BJ (cell line): ENCODE data around the gene CLMN. TPM values are rescaled to one million over a fixed set of nuclear protein-coding genes. Genes with fewer than 3 reads are reported as not detected.

Experiments used
- CTCF ChIA-PET: fragments of 350-600 bp; formaldehyde crosslinking; extraction: SDS; loops from one replicate; lab custom pipeline; 2021; ENCODE audit warnings: antibody characterized with exemption, inconsistent platforms; lab: Yijun Ruan, JAX
- POLR2A ChIA-PET: fragments of 300-600 bp; sonication (Branson Sonifier 250); formaldehyde crosslinking; extraction: SDS; loops from one replicate; lab custom pipeline; 2021; ENCODE audit warnings: antibody characterized with exemption; lab: Charles Lee
- DNase-seq: peaks from one replicate; pipeline ENCODE4 v3.0.0-alpha.2; 2011; ENCODE audit warnings: low read depth
- H3K27me3 ChIP-seq: 2 replicates; pipeline ENCODE4 v1.6.0; 2011; ENCODE audit warnings: low read length; ENCODE audit not compliant: control insufficient read depth, insufficient read depth
- H3K36me3 ChIP-seq: 2 replicates; pipeline ENCODE4 v1.5.1; 2011; ENCODE audit warnings: low read length; ENCODE audit not compliant: control insufficient read depth, insufficient read depth
- H3K4me3 ChIP-seq: 2 replicates; pipeline ENCODE4 v1.5.1; 2011; ENCODE audit warnings: low read depth, mild to moderate bottlenecking, control low read depth, low read length
- polyA plus RNA-seq: library from polyadenylated mRNA; depleted of rRNA; stranded (reverse); fragments of >200 nt; gene quantifications from 2 replicates; pipeline ENCODE4 v1.2.3, GENCODE V29; 2011
- TF ChIP-seq, protein P1 (sequence below): IDR thresholded peaks from 2 replicates; pipeline ENCODE4 v1.5.1; 2011; ENCODE audit warnings: low read depth, mild to moderate bottlenecking, control low read depth, inconsistent platforms, low read length, moderate library complexity; ENCODE audit not compliant: insufficient read depth

The CLMN gene
- polyA plus RNA-seq, 1 experiment: 0.13 TPM

DNA sequence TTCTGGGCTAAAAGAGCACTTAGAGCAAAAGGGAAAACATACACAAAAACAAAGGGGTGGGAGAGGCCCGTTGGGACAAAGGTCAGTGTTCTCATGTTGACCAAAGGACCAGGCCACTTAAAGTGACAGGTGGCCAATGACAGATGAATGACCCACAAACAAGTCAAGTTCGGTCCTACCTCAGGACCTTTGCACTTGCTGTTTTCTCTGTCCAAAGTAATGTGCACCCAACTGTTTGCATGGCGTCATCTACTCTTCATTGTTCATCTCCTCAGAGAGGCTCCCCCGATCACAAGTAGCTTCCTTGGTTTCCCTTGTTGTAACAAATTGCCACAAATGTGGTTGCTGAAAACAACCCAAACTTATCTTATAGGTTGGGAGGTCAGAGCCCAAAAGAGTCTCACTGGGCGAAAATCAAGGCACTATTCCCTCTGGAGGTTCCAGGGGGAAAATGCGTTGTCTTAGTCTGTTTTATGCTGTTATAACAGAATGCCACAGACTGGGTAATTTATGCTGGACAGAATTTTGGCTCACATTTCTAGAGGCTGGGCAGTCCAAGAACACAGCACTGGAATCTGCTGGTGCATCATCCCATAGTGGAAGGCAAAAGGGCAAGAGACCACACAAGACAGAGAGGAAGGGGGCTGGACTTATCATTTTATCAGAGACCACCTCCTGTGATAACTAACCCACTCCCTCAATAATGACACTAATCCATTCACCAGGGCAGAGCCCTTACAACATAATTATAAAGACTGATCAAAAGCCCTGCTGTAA lies 23.9 kb downstream of the CLMN start:
- H3K36me3 ChIP-seq: no peaks in the 10 kb centered on the region
- DNase-seq: no peak
- TF ChIP-seq, protein P1, sequence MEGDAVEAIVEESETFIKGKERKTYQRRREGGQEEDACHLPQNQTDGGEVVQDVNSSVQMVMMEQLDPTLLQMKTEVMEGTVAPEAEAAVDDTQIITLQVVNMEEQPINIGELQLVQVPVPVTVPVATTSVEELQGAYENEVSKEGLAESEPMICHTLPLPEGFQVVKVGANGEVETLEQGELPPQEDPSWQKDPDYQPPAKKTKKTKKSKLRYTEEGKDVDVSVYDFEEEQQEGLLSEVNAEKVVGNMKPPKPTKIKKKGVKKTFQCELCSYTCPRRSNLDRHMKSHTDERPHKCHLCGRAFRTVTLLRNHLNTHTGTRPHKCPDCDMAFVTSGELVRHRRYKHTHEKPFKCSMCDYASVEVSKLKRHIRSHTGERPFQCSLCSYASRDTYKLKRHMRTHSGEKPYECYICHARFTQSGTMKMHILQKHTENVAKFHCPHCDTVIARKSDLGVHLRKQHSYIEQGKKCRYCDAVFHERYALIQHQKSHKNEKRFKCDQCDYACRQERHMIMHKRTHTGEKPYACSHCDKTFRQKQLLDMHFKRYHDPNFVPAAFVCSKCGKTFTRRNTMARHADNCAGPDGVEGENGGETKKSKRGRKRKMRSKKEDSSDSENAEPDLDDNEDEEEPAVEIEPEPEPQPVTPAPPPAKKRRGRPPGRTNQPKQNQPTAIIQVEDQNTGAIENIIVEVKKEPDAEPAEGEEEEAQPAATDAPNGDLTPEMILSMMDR: no peak
- H3K27me3 ChIP-seq: no peaks in the 10 kb centered on the region
- no peak overlapping the region for H3K4me3 ChIP-seq
- CTCF ChIA-PET: no interaction called here
- POLR2A ChIA-PET: no interaction called here

DNA sequence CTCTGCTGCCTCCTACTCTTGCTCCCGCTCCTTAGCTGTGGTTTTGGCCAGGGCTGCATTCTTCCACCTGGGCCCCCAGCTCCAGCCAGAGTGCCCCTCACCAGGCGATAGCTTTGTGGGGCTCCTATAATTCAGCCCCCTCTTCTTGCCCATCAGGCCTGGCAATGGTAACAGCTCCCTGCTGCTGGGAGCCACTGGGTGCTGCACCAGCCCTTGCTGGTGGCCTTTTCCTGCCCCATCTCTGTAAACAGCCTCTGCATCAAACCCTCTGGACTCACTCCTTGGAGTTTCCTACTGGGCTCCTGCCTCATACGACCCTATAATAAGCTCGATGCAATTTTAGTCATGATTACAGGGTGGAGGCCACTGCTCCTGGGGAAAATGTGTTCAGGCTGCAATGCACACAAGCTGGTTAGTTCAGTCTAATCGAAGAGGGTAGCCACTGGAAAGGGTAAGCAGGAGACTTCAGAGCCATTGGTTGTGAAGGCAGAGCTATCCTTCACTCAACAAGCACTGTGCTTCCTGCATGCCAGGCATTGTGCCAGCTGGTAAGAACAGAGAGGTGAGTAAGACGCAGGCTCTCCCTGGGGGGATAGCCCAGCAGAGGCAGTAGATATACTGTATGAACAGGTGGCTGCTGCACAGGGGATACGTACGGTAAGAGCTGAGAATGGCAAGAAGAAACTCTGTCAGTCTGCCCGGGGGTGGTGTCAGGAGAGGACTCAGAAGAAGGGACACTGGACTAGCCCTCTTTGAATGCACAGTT lies 24.7 kb downstream of the CLMN start:
- POLR2A ChIA-PET: no interaction called here
- H3K4me3 ChIP-seq: no peak overlapping the region
- CTCF ChIA-PET: no interaction called here
- H3K36me3 ChIP-seq: no peaks in the 10 kb centered on the region
- no peaks in the 10 kb centered on the region for H3K27me3 ChIP-seq
- TF ChIP-seq, protein P1: no peak
- no peak for DNase-seq

DNA sequence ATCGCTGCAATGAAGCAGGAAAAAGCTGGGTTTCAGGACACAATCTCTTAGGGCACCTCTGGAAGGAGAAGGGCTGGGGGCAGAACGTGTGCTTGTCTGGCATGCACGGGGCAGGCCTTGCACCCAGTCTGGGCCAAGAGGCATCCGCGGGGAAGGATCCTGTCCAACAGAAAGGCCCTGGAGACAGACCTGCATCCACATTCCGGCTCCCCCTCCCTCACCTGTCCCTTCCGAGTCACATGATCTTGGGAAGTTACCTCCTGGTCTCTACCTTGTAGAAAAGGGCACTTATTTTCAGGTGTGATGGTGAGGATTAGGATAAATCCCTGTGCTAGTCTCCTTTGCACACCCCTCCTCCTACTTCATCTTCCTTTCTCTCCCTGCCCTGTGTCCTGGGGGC lies 25.4 kb downstream of the CLMN start:
- TF ChIP-seq, protein P1: no peak
- no peaks in the 10 kb centered on the region for H3K27me3 ChIP-seq
- H3K36me3 ChIP-seq: no peaks in the 10 kb centered on the region
- DNase-seq: no peak
- POLR2A ChIA-PET: no interaction called here
- CTCF ChIA-PET: no interaction called here
- no peak overlapping the region for H3K4me3 ChIP-seq

DNA sequence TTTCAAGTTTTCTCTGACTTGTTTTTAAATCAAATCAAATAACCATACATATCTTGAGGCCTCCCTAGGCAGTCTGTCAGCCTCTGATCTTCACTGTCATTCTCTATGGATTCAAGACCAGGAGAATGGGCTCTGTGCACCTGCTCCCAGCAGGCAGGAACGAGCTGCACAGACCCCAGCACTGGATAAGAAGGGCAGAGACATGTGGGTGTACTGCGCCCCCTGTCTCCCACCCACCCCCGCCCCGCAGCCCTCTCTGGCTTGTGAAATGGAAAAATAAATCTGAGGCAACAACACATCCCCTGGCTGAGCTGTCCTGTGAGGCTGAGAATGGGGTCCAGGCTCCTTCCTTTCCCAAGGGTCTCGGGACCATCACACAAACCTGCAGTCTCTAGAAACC lies 26.3 kb downstream of the CLMN start:
- POLR2A ChIA-PET: no interaction called here
- Histone ChIP-seq H3K27me3 (no peaks in the 10 kb centered on the region), H3K36me3 (no peaks in the 10 kb centered on the region), H3K4me3 (no peak overlapping the region)
- CTCF ChIA-PET: no interaction called here
- TF ChIP-seq, protein P1: no peak
- DNase-seq: no peak

DNA sequence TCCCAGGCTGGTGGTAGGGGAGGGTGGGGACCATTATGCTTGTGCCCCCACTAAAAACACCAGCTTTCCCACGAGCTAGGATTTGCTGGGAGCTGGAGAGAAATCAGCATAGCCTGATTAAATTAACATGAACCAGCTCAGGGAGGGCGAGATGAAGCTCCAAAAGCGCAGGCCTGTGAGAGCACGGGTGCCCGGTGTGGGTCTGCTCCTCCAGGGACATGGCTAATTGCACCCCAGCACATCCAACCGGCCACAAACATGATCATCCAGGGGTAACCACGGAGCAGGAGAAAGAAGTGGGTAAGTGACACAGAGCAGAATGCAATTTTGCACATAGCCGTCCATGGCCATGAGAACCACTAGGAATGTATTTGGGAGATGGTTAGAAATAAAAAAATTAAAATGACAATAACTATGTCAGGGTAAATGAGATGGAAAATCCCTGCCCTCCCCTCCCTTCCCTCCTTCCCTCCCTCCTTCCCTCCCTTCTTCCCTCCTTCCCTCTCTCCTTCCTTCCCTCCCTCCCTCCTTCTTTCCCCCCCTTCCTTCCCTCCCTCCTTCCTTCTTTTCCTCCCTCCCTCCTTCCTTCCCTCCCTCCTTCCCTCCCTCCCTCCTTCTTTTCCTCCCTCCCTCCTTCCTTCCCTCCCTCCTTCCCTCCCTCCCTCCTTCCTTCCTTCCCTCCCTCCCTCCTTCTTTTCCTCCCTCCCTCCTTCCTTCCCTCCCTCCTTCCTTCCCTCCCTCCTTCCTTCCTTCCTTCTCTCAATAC lies 26.9 kb downstream of the CLMN start:
- CTCF ChIA-PET: interaction anchor here (0.6 to 0.7 kb wide), 2 partner anchors 12 to 221 kb away, joined by 3 read pairs; no protein-coding TSS in a partner anchor
- H3K4me3 ChIP-seq: no peak overlapping the region
- TF ChIP-seq, protein P1: no peak
- H3K27me3 ChIP-seq: no peaks in the 10 kb centered on the region
- POLR2A ChIA-PET: no interaction called here
- no peak for DNase-seq
- H3K36me3 ChIP-seq: no peaks in the 10 kb centered on the region
